GM19351 (cell line): Measurements from ENCODE around the gene ABCA5.

Experiments used
- ATAC-seq: cut with Tn5 transposase; IDR thresholded peaks from one replicate; pipeline ENCODE4 v1.9.1; 2021; ENCODE audit warnings: mild to moderate bottlenecking, moderate library complexity; ENCODE audit not compliant: unreplicated experiment

ABCA5 gene, protein sequence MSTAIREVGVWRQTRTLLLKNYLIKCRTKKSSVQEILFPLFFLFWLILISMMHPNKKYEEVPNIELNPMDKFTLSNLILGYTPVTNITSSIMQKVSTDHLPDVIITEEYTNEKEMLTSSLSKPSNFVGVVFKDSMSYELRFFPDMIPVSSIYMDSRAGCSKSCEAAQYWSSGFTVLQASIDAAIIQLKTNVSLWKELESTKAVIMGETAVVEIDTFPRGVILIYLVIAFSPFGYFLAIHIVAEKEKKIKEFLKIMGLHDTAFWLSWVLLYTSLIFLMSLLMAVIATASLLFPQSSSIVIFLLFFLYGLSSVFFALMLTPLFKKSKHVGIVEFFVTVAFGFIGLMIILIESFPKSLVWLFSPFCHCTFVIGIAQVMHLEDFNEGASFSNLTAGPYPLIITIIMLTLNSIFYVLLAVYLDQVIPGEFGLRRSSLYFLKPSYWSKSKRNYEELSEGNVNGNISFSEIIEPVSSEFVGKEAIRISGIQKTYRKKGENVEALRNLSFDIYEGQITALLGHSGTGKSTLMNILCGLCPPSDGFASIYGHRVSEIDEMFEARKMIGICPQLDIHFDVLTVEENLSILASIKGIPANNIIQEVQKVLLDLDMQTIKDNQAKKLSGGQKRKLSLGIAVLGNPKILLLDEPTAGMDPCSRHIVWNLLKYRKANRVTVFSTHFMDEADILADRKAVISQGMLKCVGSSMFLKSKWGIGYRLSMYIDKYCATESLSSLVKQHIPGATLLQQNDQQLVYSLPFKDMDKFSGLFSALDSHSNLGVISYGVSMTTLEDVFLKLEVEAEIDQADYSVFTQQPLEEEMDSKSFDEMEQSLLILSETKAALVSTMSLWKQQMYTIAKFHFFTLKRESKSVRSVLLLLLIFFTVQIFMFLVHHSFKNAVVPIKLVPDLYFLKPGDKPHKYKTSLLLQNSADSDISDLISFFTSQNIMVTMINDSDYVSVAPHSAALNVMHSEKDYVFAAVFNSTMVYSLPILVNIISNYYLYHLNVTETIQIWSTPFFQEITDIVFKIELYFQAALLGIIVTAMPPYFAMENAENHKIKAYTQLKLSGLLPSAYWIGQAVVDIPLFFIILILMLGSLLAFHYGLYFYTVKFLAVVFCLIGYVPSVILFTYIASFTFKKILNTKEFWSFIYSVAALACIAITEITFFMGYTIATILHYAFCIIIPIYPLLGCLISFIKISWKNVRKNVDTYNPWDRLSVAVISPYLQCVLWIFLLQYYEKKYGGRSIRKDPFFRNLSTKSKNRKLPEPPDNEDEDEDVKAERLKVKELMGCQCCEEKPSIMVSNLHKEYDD (N-terminal part only)

DNA sequence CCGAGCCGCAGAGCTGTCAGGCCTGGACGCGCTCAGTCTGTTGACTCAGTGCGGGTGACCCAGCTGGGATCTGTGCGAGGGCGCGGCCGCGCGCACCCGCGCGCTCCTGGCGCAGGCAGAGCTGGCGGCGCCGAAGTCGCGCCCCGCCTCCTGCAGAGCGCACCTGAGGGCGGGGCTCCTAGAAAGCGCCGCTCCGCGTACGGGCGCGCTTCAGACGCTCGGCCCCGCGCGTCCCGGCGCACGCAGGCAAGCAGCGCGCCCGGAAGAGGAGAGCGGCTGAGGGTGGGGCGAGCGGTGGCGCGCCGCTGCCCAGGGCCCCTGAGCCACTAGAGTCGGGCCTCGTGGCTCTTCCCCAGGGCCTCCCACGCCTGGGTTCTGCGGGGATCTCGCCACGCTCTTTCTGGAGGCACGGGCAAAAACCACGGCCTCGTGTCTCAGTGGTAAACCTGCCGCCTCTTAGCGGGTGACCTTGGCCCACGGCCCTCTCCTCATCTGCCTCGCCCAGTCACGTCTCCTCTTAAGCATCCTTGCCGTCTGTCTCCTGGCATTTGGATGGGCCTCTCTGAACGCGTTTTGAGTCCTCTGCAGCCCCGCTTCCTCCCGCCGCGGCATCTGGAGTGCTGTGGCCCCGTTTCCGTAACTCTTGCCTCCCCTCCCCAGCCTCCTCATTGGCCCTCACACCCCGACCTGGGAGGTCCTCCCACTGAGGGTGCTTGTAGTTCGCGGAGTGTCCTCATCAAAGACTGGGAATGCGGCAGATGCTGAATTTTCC, at the start of gene ABCA5:
TSS of gene ABCA5 (minus strand) at position 74 of the 772 bp plus-strand sequence. CDS start 12,718 bp downstream, outside the sequence.
- ATAC-seq = peak; percentile 94

DNA sequence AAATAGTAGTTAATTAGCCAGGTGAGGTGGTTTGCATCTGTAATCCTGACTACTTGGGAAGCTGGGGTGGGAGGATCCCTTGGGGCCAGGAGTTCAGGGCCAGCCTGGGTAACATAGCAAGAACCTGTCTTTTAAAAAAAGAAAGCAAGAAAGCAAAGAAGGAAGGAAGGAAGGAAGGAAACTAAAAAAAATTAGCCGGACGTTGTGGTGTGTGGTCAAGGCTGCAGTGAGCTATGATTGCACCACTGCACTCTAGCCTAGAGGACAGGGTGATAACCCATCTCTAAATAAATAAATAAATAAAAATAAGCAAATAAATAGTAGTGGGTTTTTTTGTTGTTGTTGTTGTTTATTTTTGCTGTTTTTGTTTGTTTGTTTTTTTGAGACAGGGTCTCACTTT, 48.3 kb upstream of the ABCA5 start:
- no peak for ATAC-seq

DNA sequence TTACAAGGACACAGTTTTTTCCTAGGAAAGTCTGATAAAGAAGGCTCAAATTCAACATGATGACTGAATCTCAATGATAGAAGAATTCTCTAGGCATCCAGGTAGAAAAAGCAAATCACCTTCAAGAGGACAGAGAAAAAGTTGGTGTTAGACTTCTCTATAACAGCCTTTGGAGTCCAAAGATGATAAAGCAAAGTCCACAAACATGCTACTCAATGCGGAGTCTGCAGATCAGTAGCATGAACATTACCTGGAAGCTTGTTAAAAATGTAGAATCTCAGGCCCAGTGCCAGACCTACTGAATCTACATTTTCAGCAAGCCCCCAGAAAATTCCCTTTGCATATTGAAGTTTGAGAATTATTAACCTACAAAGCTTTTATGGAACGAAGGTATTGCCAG, 46.1 kb upstream of the ABCA5 start:
- no peak for ATAC-seq

DNA sequence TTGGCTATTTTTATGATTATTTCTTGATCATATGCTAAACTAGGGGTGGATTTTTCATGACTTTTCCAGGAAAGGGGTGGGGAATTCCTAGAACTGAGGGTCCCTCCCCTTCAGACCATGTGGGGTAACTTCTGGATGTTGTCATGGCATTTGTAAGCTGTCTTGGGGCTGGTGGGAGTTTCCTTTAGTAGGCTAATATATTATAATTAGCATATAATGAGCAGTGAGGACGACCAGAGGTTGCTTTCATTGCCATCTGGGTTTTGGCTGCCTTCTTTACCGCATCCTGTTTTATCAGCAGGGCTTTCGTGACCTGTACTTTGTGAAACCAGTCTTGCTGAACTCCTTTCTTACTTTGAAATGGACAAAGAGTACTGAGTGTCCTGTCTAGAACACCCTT, 40.4 kb upstream of the ABCA5 start:
- ATAC-seq = peak; percentile 72

DNA sequence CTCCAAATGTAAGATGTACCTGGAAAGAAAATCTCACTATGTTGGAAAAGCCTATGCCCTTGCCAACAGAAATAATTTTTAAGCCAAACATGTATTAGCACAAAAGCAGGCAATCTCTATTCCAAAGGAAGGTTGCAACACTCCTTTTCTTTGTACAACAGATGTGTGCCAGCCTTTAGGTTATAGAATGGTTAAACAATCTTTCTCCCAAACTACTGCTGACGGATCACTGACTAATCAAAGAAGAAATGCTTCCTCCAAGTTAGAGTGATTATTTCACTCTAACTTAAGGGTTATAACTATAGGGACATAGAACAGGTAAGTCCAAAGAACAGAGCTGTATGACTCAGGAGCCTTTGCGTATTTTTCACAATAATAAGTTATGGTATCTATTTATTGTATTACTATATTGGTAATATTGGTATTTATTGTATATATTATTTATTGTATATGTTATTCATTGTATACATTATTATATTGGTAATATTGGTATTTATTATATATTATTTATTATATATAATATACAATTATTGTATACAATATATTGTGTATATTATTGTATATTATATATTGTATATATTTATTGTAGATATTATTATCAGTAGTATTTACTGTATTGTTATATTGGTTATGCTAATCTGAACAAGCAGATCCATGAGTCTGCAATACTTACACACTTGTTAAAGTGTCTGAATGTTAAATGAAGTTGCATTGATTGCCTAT, 36.7 kb upstream of the ABCA5 start:
- no peak for ATAC-seq

DNA sequence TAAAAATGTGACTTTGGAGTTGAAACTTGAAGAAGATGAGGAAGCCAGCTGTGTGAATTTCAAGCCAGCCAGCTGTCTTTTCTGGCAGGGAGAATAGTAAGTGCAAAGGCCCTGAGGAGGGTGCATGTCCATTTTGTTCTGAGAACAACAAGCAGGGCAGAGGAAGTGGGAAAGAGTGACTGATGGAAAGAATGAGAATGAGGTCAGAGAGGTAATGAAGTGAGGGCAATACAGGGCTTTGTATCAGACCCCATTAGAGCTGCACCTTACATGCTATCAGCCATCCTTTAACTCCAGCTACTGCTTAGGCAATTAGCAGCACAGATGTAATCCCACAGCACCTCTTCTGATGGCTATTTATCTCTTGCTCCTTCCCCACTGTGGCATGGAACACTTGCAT, 34.2 kb upstream of the ABCA5 start:
- ATAC-seq = no peak

DNA sequence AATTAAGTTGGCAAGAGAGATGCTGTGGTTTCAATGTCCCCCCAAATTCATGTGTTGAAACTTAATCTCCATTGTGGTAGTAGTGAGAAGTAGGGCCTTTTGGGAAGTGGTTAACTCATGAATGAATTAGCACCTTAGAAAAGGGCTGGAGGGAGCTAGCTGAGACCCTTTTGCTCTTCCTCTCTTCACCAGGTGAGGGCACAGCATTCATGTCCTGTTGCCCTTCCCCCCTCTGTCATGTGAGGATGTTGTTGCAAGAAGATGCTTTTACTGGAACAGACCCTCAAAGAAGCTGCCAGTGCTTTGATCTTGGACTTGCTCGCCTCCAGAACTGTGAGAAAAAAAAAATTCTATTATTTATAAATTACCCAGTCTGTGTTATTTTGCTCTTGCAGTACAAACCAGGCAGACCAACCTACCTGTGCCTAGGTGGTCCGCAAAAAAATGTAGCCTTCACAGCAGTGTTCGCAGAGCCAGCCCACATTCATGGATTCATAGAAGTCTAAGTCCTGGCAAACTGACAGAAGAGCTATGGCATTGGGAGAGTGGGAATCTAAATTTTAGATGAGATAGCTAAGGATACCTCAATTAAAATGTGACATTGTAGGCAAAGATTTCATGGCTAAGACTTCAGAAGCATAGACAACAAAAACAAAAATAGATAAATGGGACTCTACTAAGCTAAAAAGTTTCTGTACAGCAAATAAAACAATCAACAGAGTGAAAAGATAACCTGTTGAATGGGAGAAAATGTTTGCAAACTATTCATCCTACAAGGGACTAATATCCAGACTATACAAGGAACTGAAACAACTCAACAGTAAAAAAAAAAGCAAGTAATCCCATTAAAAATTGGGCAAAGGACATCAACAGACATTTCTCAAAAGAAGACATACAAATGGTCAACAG, 32.0 kb upstream of the ABCA5 start:
- ATAC-seq = no peak

DNA sequence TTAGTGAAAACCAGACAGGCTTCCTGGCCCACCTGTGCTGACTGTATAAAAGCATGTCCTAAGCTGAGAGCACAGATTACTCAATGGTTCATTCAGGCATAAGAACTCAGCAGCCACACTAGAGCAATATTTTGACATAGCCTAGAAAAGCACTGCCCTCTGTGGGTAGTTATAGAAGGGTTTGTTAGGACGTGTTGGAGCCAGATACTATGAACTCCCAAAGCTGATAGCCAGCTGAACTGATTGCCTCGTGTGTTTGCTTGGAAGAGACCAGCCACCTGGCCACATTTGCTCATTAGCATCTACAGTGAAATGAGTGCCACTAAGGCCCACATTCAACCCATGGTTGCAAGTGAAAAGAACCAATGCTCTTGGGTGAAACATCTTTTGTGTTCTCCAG, 30.8 kb upstream of the ABCA5 start:
- no peak for ATAC-seq

DNA sequence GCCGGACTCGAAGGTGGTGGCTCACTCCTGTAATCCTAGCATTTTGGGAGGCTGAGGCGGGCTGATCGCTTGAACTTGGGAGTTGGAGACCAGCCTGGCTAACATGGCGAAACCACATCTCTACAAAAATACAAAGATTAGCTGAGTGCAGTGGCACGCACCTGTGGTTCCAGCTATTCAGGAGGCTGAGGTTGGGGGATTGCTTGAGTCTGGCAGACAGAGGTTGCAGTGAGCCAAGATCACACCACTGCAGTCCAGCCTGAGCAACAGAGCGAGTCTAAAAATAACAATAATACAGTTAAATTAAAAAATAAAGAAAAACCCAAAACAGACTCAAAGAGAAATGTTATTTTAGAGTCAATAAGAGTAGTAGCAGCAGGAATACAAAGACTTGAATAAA, 29.7 kb upstream of the ABCA5 start:
- no peak for ATAC-seq

DNA sequence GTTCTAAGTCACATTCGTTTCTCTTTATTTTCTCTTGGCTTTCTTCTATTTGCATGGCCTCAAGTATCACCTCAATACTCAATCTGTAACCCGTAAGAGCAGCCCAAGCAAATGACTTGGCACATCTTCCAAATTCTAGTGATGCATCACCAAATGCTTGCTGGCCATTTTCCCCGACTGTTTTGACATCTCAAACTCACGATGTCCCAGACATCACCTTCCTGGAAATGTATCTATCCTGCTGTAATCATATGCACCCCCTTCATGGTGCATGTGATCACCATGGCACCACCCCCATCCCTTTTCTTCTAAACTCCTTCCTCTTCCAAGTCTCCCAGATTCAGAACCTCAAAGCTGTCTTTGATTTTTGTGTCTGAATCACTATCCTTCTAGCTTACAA, 24.0 kb upstream of the ABCA5 start:
- no peak for ATAC-seq

DNA sequence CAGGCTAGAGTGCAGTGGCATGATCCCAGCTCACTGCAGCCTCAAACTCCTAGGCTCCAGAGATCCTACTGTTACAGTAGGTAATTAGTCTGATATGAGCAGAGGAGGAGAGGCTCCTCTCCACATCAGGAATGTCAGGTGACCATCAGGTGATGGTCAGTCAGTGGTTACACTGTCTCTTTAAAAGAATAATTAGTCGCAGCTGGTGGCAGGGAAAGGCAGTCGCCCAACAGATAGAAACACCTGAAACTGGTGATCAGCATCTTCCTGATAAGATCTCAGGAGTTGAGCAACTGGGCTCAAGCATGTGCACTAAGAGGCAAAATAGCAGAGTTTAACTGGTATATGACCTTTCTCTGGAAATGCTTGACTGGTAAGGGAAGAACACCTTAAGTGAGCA, 21.5 kb upstream of the ABCA5 start:
- no peak for ATAC-seq

DNA sequence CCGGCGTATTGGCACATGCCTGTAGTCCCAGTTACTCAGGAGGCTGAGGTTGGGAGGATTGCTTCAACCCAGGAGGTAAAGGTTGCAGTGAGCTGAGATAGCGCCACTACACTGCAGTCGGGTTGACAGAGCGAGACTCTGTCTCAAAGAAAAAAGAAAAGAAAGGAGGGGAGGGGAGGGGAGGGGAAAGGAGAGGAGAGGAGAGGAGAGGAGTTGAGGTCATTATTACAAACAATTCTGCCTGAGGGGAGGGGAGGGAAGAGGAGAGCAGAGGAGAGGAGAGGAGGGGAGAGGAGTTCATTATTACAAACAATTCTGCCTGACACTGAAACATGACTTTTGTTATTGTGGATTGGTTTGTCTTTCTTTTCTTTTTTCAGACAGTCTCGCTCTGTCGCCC, 19.8 kb upstream of the ABCA5 start:
- ATAC-seq = no peak

DNA sequence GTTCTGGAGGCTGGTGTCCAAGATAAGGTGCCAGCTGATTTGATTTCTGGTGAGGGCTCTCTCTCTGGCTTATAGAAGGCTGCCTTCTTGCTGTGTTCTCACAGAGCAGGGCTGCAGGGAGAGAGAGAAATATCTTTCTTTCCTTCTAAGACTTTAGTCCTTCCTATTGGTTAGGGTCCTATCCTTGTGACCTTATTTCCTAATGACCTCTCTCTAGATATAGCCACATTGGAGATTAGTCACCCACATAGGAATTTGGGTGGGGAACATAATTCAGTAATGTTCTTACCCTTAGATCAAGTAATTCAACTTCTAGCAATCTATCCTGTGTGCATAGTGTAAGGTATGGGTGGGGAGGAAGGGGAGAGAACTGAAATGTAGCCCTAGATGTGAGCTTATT, 18.0 kb upstream of the ABCA5 start:
- ATAC-seq = no peak

DNA sequence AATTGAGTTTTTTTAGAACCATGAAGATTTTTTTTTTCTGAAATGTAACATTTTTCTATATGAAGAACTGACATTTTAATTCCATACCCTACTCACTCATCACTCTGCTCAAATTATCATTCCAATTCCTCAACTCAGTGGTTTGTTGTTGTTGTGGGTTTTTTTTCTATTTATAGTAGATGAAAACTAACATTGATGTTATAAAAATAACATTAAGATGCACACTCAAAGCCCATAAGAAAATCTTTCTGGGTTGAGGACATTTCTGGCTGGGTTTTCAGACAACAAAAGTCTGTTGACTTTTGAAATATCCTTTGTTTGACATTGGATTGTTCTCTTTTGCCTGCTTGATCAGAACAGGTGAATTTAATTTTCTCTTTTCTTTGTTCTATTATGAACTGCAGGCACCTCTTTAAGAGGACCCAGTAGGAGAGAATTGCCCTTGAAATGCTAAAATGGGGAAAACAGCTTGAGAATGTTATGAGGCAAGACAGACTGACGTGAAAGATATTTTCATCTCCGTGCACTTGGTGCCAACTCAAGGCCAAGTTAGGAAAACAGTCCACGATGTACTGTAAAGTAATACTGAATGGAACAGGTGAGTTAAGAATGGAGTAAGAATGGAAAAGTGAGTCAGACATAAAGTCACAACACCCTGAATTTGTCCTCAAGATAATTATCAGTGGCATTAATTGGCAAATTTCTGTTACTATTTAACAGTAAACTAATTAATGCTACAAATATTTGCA, 16.1 kb upstream of the ABCA5 start:
- ATAC-seq = no peak

DNA sequence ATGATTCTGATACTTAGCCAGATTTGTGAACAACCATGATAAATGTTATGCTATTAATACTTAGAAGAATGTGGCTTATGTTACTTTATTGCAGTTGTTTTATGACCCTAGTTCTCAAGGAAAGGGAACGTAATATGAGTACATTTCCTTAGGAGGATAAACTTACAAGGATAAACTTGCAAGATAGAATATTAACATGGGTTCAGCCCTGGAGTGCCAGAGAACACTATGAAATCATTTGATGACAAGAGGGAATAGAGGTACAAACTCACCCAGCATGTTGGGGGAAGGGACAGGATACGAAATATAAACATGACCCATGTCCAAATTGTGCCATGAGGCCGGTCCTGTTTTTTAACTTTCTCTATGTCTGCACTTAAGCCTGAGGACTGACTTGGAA, 13.0 kb upstream of the ABCA5 start:
- no peak for ATAC-seq

DNA sequence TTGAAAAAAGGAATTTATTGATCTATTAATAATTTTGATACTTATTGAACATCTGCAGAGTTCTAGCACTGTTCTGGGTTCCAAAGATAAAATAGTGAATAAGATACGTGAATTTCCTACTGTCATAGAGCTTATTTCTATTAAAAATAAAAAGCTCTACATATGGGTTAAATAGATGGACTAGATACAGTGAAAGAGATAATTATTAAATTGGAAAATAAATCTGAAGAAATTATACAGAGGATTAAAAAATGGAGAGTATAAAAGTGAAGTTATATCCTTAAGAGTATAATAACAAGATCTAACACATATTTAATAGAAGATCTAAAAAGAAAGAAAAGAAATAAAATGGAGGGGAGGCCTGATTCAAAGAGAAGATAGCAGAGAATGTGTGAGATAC, 10.1 kb upstream of the ABCA5 start:
- no peak for ATAC-seq

DNA sequence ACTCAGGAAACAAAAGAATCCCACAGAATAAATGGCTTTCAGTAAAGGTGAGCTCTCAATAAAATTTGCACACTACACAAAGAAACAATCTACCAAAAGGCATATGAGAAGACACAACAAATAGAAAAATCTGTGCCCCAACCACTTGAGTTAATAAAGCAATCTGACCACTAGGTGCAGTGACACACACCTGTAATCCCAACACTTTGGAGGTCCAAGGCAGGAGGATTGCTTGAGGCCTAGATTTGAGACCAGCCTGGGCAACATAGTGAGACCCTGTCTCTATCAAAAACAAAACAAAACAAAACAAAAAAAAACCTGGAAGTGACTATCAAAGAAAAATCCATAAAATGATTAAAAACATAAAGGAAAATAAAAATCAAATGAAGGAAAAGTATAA, 9.6 kb upstream of the ABCA5 start:
- no peak for ATAC-seq

DNA sequence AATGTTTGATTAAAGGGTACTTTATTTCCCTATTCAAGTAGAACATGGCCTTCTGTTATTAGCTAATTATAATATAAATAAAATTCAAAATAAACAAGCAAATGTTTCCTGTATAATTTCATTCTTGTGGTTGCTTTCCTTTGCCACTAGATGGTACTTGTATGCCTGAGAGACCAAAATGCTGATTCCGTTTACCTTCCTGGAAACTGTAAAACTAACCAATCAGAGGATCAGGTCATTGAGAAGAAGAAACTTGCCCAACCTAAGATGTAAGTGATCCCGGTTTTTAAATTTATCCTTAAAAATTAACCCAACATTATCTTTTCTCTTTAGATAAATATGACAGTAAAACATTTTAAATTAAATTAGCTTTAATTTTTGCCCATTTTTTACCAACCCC, 8.1 kb upstream of the ABCA5 start:
- peak; percentile 75 for ATAC-seq
